ENCODE data around the gene KRT31. TPM values are rescaled to one million over a fixed set of nuclear protein-coding genes. Genes with fewer than 3 reads are reported as not detected.

The KRT31 gene
- total RNA-seq, 1 donor from 2014 or later: not detected

DNA sequence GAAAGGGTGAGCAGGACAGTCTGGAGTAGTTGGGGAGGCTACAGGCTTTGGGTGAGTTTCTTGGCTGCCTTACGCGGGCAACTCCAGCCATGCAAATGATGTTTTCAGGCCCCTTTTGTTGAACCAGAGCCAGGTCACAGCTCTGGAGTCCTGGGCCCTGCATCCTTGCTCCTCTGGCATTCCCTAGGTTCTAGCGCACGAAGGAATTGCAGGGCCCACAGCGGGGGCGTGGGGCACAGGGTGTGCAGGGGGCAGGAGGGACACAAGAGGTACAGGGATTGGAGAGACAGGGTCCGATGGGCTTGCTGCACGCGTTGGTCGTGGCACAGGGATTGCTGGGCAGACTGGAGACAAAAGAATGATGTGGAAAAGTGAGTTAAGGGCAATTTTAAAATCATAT, 3.6 kb downstream of the KRT31 start:
- no peak overlapping the region for H3K4me3 ChIP-seq
- no peak for ATAC-seq
- H3K27me3 ChIP-seq: peaks cover 4% of the 10 kb centered on the region
- no peaks in the 10 kb centered on the region for H3K36me3 ChIP-seq
- no peaks in the 10 kb centered on the region for H3K9me3 ChIP-seq
- H3K27ac ChIP-seq: no peak overlapping the region
- no peaks in the 10 kb centered on the region for H3K4me1 ChIP-seq
- intact Hi-C loops (cut with DNase I): no loop called here
- no peak for DNase-seq
- TF ChIP-seq, protein P1, sequence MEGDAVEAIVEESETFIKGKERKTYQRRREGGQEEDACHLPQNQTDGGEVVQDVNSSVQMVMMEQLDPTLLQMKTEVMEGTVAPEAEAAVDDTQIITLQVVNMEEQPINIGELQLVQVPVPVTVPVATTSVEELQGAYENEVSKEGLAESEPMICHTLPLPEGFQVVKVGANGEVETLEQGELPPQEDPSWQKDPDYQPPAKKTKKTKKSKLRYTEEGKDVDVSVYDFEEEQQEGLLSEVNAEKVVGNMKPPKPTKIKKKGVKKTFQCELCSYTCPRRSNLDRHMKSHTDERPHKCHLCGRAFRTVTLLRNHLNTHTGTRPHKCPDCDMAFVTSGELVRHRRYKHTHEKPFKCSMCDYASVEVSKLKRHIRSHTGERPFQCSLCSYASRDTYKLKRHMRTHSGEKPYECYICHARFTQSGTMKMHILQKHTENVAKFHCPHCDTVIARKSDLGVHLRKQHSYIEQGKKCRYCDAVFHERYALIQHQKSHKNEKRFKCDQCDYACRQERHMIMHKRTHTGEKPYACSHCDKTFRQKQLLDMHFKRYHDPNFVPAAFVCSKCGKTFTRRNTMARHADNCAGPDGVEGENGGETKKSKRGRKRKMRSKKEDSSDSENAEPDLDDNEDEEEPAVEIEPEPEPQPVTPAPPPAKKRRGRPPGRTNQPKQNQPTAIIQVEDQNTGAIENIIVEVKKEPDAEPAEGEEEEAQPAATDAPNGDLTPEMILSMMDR (IDR thresholded peaks at IDR 0.05): no peak

DNA sequence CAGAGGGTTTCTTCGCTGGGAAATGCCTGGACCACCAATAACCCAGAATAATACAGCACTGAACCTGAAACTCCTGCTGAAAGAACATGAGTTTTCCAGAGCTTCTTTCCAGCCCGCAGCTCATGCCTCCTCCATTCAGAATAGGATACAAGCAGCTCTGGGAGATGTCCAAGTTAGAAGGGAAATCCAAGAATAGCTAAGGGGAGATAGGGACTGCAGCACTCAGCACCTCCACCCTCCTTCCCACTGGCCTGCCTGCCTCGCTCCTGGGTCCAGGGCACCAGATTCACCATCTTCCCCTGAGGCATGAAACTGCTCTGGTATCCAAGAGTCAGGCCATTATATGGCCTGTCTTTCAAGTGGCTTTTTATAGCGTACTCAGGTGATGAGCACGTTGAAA, 4.1 kb downstream of the KRT31 start:
- Histone ChIP-seq H3K9me3 (no peaks in the 10 kb centered on the region), H3K4me3 (no peak overlapping the region), H3K36me3 (no peaks in the 10 kb centered on the region), H3K27me3 (peaks cover 4% of the 10 kb centered on the region), H3K27ac (no peak overlapping the region), H3K4me1 (no peaks in the 10 kb centered on the region)
- TF ChIP-seq, protein P1 (IDR thresholded peaks at IDR 0.05): no peak
- no peak for ATAC-seq
- no peak for DNase-seq
- intact Hi-C loops (cut with DNase I): no loop called here

DNA sequence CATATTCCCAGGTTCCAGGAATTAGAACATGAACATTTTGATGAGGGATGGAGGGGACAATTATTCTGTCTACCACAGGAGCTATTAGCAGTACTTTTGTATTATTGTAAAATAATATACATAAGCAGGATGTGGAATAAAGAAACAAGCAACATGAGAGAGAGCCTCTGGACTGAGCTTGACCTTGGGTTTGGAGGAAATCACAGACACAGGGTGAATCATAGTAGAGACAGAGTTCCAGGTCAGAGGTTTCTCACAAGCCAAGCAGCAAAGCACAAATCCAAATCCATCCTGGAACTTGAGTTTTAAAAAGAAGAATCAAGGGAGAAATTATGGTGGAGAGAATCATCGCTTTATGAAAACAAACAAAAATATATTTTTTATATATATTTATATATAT, 5.1 kb downstream of the KRT31 start:
- Histone ChIP-seq H3K9me3 (no peaks in the 10 kb centered on the region), H3K4me3 (no peak overlapping the region), H3K36me3 (no peaks in the 10 kb centered on the region), H3K4me1 (no peaks in the 10 kb centered on the region), H3K27ac (no peak overlapping the region), H3K27me3 (peaks cover 4% of the 10 kb centered on the region)
- intact Hi-C loops (cut with DNase I): no loop called here
- DNase-seq: no peak
- TF ChIP-seq, protein P1 (IDR thresholded peaks at IDR 0.05): no peak
- no peak for ATAC-seq

DNA sequence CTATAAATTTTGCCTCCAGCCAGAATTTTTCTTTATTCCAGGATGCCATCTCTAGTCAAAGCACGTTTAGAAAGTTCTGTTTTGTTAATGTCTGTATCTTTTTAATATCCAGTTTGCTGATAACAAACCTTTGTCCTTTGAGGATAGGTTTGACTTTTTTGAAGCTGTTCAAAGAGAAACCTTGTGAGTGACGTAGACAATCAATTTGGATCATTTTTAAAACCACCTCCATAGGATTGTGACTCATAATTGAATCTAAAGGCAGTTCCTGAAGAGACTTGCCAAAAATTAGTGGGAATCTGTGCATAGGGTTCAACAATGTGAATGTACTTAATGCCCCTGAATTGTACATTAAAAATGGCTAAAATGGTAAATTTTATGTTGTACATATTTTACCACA, 5.9 kb downstream of the KRT31 start:
- intact Hi-C loops (cut with DNase I): no loop called here

DNA sequence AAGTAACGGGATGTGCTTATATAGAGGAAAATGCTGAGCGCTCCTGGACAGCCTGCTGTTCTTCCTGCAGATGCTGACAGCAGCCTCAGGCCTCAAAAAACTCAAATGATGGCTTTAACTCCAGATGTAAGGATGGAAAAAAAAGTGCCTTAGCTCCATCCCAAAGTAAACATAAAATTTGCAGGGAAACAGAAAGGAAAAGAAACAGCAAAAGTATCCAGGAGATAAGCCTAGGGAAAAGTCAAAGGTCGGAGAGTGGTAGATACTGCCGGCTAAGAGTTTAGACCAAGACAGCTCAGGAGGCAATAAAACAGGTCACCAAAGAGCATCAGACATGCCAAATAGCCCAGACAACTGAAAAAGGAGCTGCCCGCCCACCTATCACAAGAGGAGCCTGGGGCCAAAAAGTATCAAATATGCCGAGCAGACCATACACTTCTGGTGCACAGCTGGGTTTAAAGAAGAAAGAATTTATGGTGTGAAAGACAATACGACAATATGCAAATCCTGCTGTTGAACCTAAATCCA, 6.9 kb downstream of the KRT31 start:
- DNase-seq (no peak), ATAC-seq (no peak)
- Histone ChIP-seq H3K36me3 (no peaks in the 10 kb centered on the region), H3K9me3 (peaks cover 9% of the 10 kb centered on the region), H3K4me1 (no peaks in the 10 kb centered on the region), H3K27me3 (peaks cover 8% of the 10 kb centered on the region), H3K27ac (no peak overlapping the region), H3K4me3 (no peak overlapping the region)
- TF ChIP-seq, protein P1 (IDR thresholded peaks at IDR 0.05): no peak
- intact Hi-C loops (cut with DNase I): no loop called here

More for the DNA sequence above, 5.9 kb downstream of the KRT31 start:
- Histone ChIP-seq H3K4me1 (no peaks in the 10 kb centered on the region), H3K36me3 (no peaks in the 10 kb centered on the region), H3K27me3 (peaks cover 4% of the 10 kb centered on the region), H3K27ac (no peak overlapping the region), H3K4me3 (no peak overlapping the region), H3K9me3 (peaks cover 4% of the 10 kb centered on the region)
- TF ChIP-seq, protein P1 (IDR thresholded peaks at IDR 0.05): no peak
- DNase-seq (no peak), ATAC-seq (no peak)

DNA sequence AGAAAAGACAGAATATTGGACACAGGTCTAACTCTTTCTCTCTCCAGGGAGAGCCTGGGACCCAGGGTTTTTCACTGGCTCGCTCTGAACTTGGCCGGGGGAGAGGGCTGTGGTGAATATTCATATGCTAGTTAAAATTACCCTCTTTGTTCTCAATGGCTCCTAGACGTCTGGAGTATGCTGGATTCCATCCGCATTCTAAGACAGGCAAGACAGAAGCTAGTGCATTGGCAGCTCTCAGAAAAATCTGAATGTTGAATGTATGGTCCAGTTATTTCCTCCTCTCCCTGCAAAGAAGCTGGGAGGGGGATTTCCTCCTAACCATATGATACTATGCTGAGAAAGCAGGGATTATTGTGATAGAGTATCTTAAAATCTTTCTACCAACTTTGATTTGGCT, 9.7 kb downstream of the KRT31 start:
- H3K9me3 ChIP-seq: peaks cover 9% of the 10 kb centered on the region
- intact Hi-C loops (cut with DNase I): no loop called here
- TF ChIP-seq, protein P1 (IDR thresholded peaks at IDR 0.05): no peak
- no peaks in the 10 kb centered on the region for H3K36me3 ChIP-seq
- no peak overlapping the region for H3K27ac ChIP-seq
- DNase-seq: no peak
- no peak overlapping the region for H3K4me3 ChIP-seq
- H3K27me3 ChIP-seq: peaks cover 9% of the 10 kb centered on the region
- ATAC-seq: no peak
- H3K4me1 ChIP-seq: no peaks in the 10 kb centered on the region

Measured in upper lobe of right lung (tissue), 1 donor.